Measurements from ENCODE around the gene MIA2.
A peak's percentile ranks its signal among the peaks of the same experiment; 100 is the strongest.

Gene MIA2

GRCh38 chr14:39432619-39433451 lies 199.1 kb downstream of the MIA2 start:
- DNase-seq = peak in 43 of 56 donors; percentile 36 to 95 (median 88)

GRCh38 chr14:39433452-39433813 lies 199.7 kb downstream of the MIA2 start:
- DNase-seq = no peak

GRCh38 chr14:39434401-39434800 lies 200.7 kb downstream of the MIA2 start:
- peak in 2 of 56 donors; percentile 51 for DNase-seq

GRCh38 chr14:39435241-39435640 lies 201.5 kb downstream of the MIA2 start:
- no peak for DNase-seq
